ENCODE measurements around the gene EPB41L4A. TPM values are rescaled to one million over a fixed set of nuclear protein-coding genes. Genes with fewer than 3 reads are reported as not detected.

EPB41L4A gene
- total and polyA plus RNA-seq, 12 donors = 4.2 to 26.3 (median 9.5) TPM

- H3K27ac ChIP-seq = no peak overlapping the region
- TF ChIP-seq CTCF (IDR thresholded peaks at IDR 0.05) (no peak), POLR2A (IDR thresholded peaks at IDR 0.05) (no peak)
- no peaks in the 10 kb centered on the region for H3K4me1 ChIP-seq (replicated peaks in 1 of 2)
- no peaks in the 10 kb centered on the region for H3K36me3 ChIP-seq (replicated peaks in 1 of 2)
- intact Hi-C loops (cut with DNase I) = no loop called here
- no peak overlapping the region for H3K4me3 ChIP-seq
- no peak for DNase-seq
- WGBS, 4 donors = 67 to 87% (median 83%) methylated on average over 2 of the region's 2 CpGs
- H3K9me3 ChIP-seq (replicated peaks in 1 of 3) = no peaks in the 10 kb centered on the region
- no peaks in the 10 kb centered on the region for H3K27me3 ChIP-seq
Measured at GRCh38 chr5:112119969-112120368, 299.1 kb downstream of the EPB41L4A start.

- 51 to 66% (median 61%) methylated on average over 3 of the region's 3 CpGs for WGBS, 4 donors
- Histone ChIP-seq H3K4me1 (replicated peaks in 1 of 2) (no peaks in the 10 kb centered on the region), H3K27ac (no peak overlapping the region), H3K36me3 (replicated peaks in 1 of 2) (no peaks in the 10 kb centered on the region), H3K27me3 (no peaks in the 10 kb centered on the region), H3K9me3 (replicated peaks in 1 of 3) (no peaks in the 10 kb centered on the region), H3K4me3 (no peak overlapping the region)
- TF ChIP-seq POLR2A (IDR thresholded peaks at IDR 0.05) (no peak), CTCF (IDR thresholded peaks at IDR 0.05) (no peak)
- no peak for DNase-seq
- intact Hi-C loops (cut with DNase I) = no loop called here
Measured at GRCh38 chr5:112119508-112119907, 299.6 kb downstream of the EPB41L4A start.

- Histone ChIP-seq H3K4me1 (replicated peaks in 1 of 2) (no peaks in the 10 kb centered on the region), H3K27ac (no peak overlapping the region), H3K4me3 (no peak overlapping the region), H3K9me3 (replicated peaks in 1 of 3) (no peaks in the 10 kb centered on the region), H3K27me3 (no peaks in the 10 kb centered on the region), H3K36me3 (replicated peaks in 1 of 2) (no peaks in the 10 kb centered on the region)
- TF ChIP-seq CTCF (IDR thresholded peaks at IDR 0.05) (no peak), POLR2A (IDR thresholded peaks at IDR 0.05) (no peak)
- intact Hi-C loops (cut with DNase I) = no loop called here
- no peak for DNase-seq
- WGBS, 4 donors = 71 to 93% (median 80%) methylated on average over 1 of the region's 1 CpG
Measured at GRCh38 chr5:112117551-112117950, 301.5 kb downstream of the EPB41L4A start.

DNA sequence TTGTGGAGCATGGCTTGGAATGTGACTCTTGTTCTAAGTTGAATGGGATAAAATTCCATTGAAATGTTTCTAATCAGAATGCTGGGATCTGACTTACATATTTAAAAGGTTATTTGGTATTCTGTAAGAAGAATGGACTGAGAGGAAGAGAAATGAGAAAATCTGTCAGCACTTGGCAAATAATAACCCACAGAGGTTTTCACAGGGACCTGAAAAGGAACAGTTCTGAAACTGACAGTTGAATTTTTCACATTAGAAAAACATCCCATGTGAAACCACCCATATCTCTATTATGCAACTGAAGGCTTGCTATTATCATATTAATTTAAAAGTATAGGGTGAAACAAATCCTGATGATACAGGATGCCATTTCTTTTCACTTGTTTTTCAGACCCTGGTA is 302.7 kb downstream of the EPB41L4A start:
- no peak overlapping the region for H3K4me3 ChIP-seq
- no peak overlapping the region for H3K27ac ChIP-seq

More for the DNA sequence above, 302.7 kb downstream of the EPB41L4A start:
- intact Hi-C loops (cut with DNase I) = no loop called here
- Histone ChIP-seq H3K9me3 (replicated peaks in 1 of 3) (no peaks in the 10 kb centered on the region), H3K36me3 (replicated peaks in 1 of 2) (no peaks in the 10 kb centered on the region), H3K4me1 (replicated peaks in 1 of 2) (no peaks in the 10 kb centered on the region), H3K27me3 (no peaks in the 10 kb centered on the region)
- DNase-seq = no peak
- TF ChIP-seq CTCF (IDR thresholded peaks at IDR 0.05) = no peak
- no peak for TF ChIP-seq POLR2A (IDR thresholded peaks at IDR 0.05)

Measured in adrenal gland (tissue), 12 donors.